ENCODE results near the gene AMFR. TPM values are rescaled to one million over a fixed set of nuclear protein-coding genes. Genes with fewer than 3 reads are reported as not detected.

The AMFR gene
- total RNA-seq, 1 experiment from 2014 or later = 25.6 TPM

- Histone ChIP-seq H3K4me2 (ENCODE audit: insufficient read depth, insufficient read length, low read length) (no peak overlapping the region), H3K79me1 (ENCODE audit: insufficient read depth, low read depth, low read length, poor library complexity, severe bottlenecking) (no peaks in the 10 kb centered on the region), H4K91ac (ENCODE audit: insufficient read length, low read depth, low read length) (no peak overlapping the region), H3K56ac (ENCODE audit: insufficient read length, low read depth, low read length) (no peak overlapping the region), H3K4ac (ENCODE audit: low read depth, low read length) (no peak overlapping the region), H3K79me2 (ENCODE audit: insufficient read depth, low read length) (no peaks in the 10 kb centered on the region), H3K27me3 (ENCODE audit: insufficient read depth, low read length) (no peaks in the 10 kb centered on the region), H2BK15ac (ENCODE audit: low read depth, low read length) (no peak overlapping the region), H4K5ac (ENCODE audit: insufficient read length, low read depth, low read length) (no peak overlapping the region), H3K18ac (ENCODE audit: insufficient read length, low read depth, low read length) (no peak overlapping the region), H3K9me3 (ENCODE audit: control insufficient read depth, low read depth, low read length) (no peaks in the 10 kb centered on the region), H3K27ac (ENCODE audit: insufficient read length, low read depth, low read length) (no peak overlapping the region), H4K8ac (replicated peaks; ENCODE audit: insufficient read length, low read depth, low read length) (no peak overlapping the region), H3T11ph (ENCODE audit: low read length) (no peak overlapping the region), H3K23me2 (ENCODE audit: insufficient read length, low read depth, low read length, poor library complexity, severe bottlenecking) (no peaks in the 10 kb centered on the region), H2AFZ (ENCODE audit: low read length) (no peak overlapping the region), H3K9ac (ENCODE audit: extremely low read depth, insufficient read length, low read length) (no peak overlapping the region), H3K23ac (ENCODE audit: insufficient read length, low read depth, low read length) (no peak overlapping the region), H2BK20ac (ENCODE audit: low read depth, low read length, poor library complexity, severe bottlenecking) (no peak overlapping the region), H2BK5ac (ENCODE audit: insufficient read length, low read length) (no peak overlapping the region), H3K4me1 (ENCODE audit: insufficient read depth, low read length) (no peaks in the 10 kb centered on the region), H2BK12ac (ENCODE audit: insufficient read length, low read depth, low read length) (no peak overlapping the region), H4K20me1 (ENCODE audit: control insufficient read depth, insufficient read depth, insufficient read length) (no peaks in the 10 kb centered on the region), H2AK5ac (ENCODE audit: insufficient read length, low read length) (no peak overlapping the region), H2BK120ac (ENCODE audit: low read depth, low read length, poor library complexity, severe bottlenecking) (no peak overlapping the region), H3K14ac (ENCODE audit: insufficient read depth, low read length) (no peak overlapping the region)
- H3K27ac Mint-ChIP-seq = no peak overlapping the region
- whole genome bisulfite sequencing (ENCODE audit: extremely low coverage, insufficient read length, low lambda C conversion rate) = no CpG with 5 or more reads among the region's 8 CpGs
- H3K27me3 Mint-ChIP-seq (ENCODE audit: low read depth) = peaks cover 1% of the 10 kb centered on the region; the same call in 1 of the 2 replicates
- no peak for DNase-seq
- peaks cover 0 to 3% (median 0%) of the 10 kb centered on the region in 3 experiments; a peak in 4 of 7 replicates for H3K36me3 Mint-ChIP-seq (ENCODE audit: insufficient read depth in 1 of 3, low read depth in 3 of 3)
- H3K4me3 Mint-ChIP-seq = no peak overlapping the region
- no peaks in the 10 kb centered on the region for H3K4me1 Mint-ChIP-seq
- TF ChIP-seq, protein P1, sequence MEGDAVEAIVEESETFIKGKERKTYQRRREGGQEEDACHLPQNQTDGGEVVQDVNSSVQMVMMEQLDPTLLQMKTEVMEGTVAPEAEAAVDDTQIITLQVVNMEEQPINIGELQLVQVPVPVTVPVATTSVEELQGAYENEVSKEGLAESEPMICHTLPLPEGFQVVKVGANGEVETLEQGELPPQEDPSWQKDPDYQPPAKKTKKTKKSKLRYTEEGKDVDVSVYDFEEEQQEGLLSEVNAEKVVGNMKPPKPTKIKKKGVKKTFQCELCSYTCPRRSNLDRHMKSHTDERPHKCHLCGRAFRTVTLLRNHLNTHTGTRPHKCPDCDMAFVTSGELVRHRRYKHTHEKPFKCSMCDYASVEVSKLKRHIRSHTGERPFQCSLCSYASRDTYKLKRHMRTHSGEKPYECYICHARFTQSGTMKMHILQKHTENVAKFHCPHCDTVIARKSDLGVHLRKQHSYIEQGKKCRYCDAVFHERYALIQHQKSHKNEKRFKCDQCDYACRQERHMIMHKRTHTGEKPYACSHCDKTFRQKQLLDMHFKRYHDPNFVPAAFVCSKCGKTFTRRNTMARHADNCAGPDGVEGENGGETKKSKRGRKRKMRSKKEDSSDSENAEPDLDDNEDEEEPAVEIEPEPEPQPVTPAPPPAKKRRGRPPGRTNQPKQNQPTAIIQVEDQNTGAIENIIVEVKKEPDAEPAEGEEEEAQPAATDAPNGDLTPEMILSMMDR (conservative IDR thresholded peaks at IDR 0.05) = no peak
- no peaks in the 10 kb centered on the region for H3K9me3 Mint-ChIP-seq
Measured at GRCh38 chr16:56336071-56336688, 89.2 kb downstream of the AMFR start.
